SK-N-SH treated with all-trans-retinoic acid at 6 μM for 48 hours (cell line): Measurements from ENCODE around the gene WBP1L.

Source experiments
- ATAC-seq: fragments of 200-7000 bp; cut with Tn5 transposase; 3 replicates; pipeline ENCODE4 v1.9.1; 2020; ENCODE audit warnings: mild to moderate bottlenecking, moderate library complexity
- ARNTL ChIP-seq: fragments of 450-650 bp; formaldehyde crosslinking; IDR thresholded peaks from 2 replicates; pipeline ENCODE4 v1.5.0; 2020; ENCODE audit warnings: low read depth, mild to moderate bottlenecking, moderate library complexity, borderline replicate concordance
- BACH2 ChIP-seq: fragments of 250-450 bp; sonication (Bioruptor Pico); IDR thresholded peaks from 2 replicates; pipeline ENCODE4 v1.9.0; 2021; ENCODE audit warnings: mild to moderate bottlenecking, borderline replicate concordance
- CREB5 ChIP-seq: fragments of 250-450 bp; sonication (Bioruptor Pico); IDR thresholded peaks from 2 replicates; pipeline ENCODE4 v1.5.1; 2020; ENCODE audit warnings: low read depth, mild to moderate bottlenecking, moderate library complexity
- CSDC2 ChIP-seq: fragments of 250-450 bp; sonication (Bioruptor Pico); IDR thresholded peaks from 2 replicates; pipeline ENCODE4 v1.5.0; 2020; ENCODE audit warnings: mild to moderate bottlenecking, moderate library complexity
- CSRNP3 ChIP-seq: fragments of 250-450 bp; sonication (Bioruptor Pico); IDR thresholded peaks from 2 replicates; pipeline ENCODE4 v1.5.1; 2021; ENCODE audit warnings: mild to moderate bottlenecking, moderate library complexity
- ESRRG ChIP-seq: fragments of 250-450 bp; sonication (Bioruptor Pico); IDR thresholded peaks from 2 replicates; pipeline ENCODE4 v1.6.1; 2021; ENCODE audit warnings: mild to moderate bottlenecking
- GLIS3 ChIP-seq: fragments of 250-450 bp; sonication (Bioruptor Pico); IDR thresholded peaks from 2 replicates; pipeline ENCODE4 v1.5.0; 2020; ENCODE audit warnings: mild to moderate bottlenecking, moderate library complexity
- ISL1 ChIP-seq: fragments of 250-450 bp; sonication (Bioruptor Pico); IDR thresholded peaks from 2 replicates; pipeline ENCODE4 v2.1.2; 2022; ENCODE audit warnings: mild to moderate bottlenecking, moderate library complexity
- OSR1 ChIP-seq: fragments of 250-450 bp; sonication (Bioruptor Pico); IDR thresholded peaks from 2 replicates; pipeline ENCODE4 v1.8.0; 2022; ENCODE audit warnings: moderate library complexity, mild to moderate bottlenecking, inconsistent platforms
- PATZ1 ChIP-seq: fragments of 250-450 bp; sonication (Bioruptor Pico); IDR thresholded peaks from 2 replicates; pipeline ENCODE4 v1.8.0; 2020; ENCODE audit warnings: mild to moderate bottlenecking, moderate library complexity, borderline replicate concordance
- POU6F1 ChIP-seq: fragments of 250-450 bp; sonication (Bioruptor Pico); IDR thresholded peaks from 2 replicates; pipeline ENCODE4 v1.8.0; 2021; ENCODE audit warnings: low read depth, mild to moderate bottlenecking, moderate library complexity, borderline replicate concordance
- SNAI2 ChIP-seq: fragments of 250-450 bp; sonication (Bioruptor Pico); IDR thresholded peaks from 2 replicates; pipeline ENCODE4 v1.5.0; 2020; ENCODE audit warnings: mild to moderate bottlenecking, moderate library complexity
- TCF4 ChIP-seq: fragments of 250-450 bp; sonication (Bioruptor Pico); IDR thresholded peaks from 2 replicates; pipeline ENCODE4 v1.8.0; 2021; ENCODE audit warnings: mild to moderate bottlenecking, moderate library complexity, borderline replicate concordance
- TSHZ2 ChIP-seq: fragments of 250-450 bp; sonication (Bioruptor Pico); IDR thresholded peaks from 2 replicates; pipeline ENCODE4 v1.5.0; 2020; ENCODE audit warnings: mild to moderate bottlenecking, moderate library complexity
- ZC3H10 ChIP-seq: fragments of 250-450 bp; sonication (Bioruptor Pico); IDR thresholded peaks from 2 replicates; pipeline ENCODE4 v1.5.1; 2021; ENCODE audit warnings: mild to moderate bottlenecking, moderate library complexity
- ZFP3 ChIP-seq: fragments of 250-450 bp; sonication (Bioruptor Pico); IDR thresholded peaks from 2 replicates; pipeline ENCODE4 v1.5.0; 2020; ENCODE audit warnings: mild to moderate bottlenecking, moderate library complexity
- ZFP30 ChIP-seq: fragments of 450-650 bp; formaldehyde crosslinking; IDR thresholded peaks from 2 replicates; pipeline ENCODE4 v1.5.0; 2022; ENCODE audit warnings: mild to moderate bottlenecking, moderate library complexity
- ZNF565 ChIP-seq: fragments of 450-650 bp; formaldehyde crosslinking; conservative IDR thresholded peaks from 2 replicates; pipeline ENCODE4 v1.5.0; 2020; ENCODE audit warnings: low read depth, mild to moderate bottlenecking, moderate library complexity
- ZNF70 ChIP-seq: fragments of 450-650 bp; formaldehyde crosslinking; IDR thresholded peaks from 2 replicates; pipeline ENCODE4 v1.5.0; 2020; ENCODE audit warnings: mild to moderate bottlenecking, moderate library complexity
- ZNF8 ChIP-seq: fragments of 450-650 bp; formaldehyde crosslinking; IDR thresholded peaks from 2 replicates; pipeline ENCODE4 v1.5.0; 2020; ENCODE audit warnings: mild to moderate bottlenecking, moderate library complexity

The WBP1L gene

GRCh38 chr10:102702742-102703141 is 41.0 kb upstream of the WBP1L start:
- no peak for ATAC-seq
- TF ChIP-seq ARNTL (CRISPR knock-in tag) (no peak), POU6F1 (CRISPR knock-in tag) (no peak), PATZ1 (CRISPR knock-in tag) (no peak), OSR1 (CRISPR knock-in tag) (no peak), BACH2 (no peak), CSDC2 (CRISPR knock-in tag) (no peak), ZNF8 (CRISPR knock-in tag) (no peak), ZC3H10 (no peak), TCF4 (CRISPR knock-in tag) (no peak), GLIS3 (CRISPR knock-in tag) (no peak), CREB5 (no peak), ISL1 (no peak), ZFP30 (CRISPR knock-in tag) (no peak), ZNF565 (CRISPR knock-in tag) (no peak), ZNF70 (no peak), TSHZ2 (CRISPR knock-in tag) (no peak), CSRNP3 (CRISPR knock-in tag) (no peak), ZFP3 (CRISPR knock-in tag) (no peak), SNAI2 (CRISPR knock-in tag) (no peak)

- ATAC-seq = peak; percentile 86
- TF ChIP-seq ESRRG (CRISPR knock-in tag) = no peak
Measured at GRCh38 chr10:102704915-102705314, 38.8 kb upstream of the WBP1L start.

GRCh38 chr10:102705531-102705930 is 38.2 kb upstream of the WBP1L start:
- ATAC-seq = no peak
- no peak for TF ChIP-seq CSRNP3 (CRISPR knock-in tag)

GRCh38 chr10:102710609-102711008 is 33.1 kb upstream of the WBP1L start:
- 0 out of 2 replicates have a peak, but pooled peaks have one; percentile 25 for TF ChIP-seq ISL1
- TF ChIP-seq CSDC2 (CRISPR knock-in tag) = no peak
- no peak for TF ChIP-seq PATZ1 (CRISPR knock-in tag)
- TF ChIP-seq OSR1 (CRISPR knock-in tag) = no peak
- TF ChIP-seq BACH2 = no peak
- TF ChIP-seq ZNF8 (CRISPR knock-in tag) = no peak
- TF ChIP-seq ZNF70 = no peak
- no peak for TF ChIP-seq ZNF565 (CRISPR knock-in tag)
- no peak for TF ChIP-seq GLIS3 (CRISPR knock-in tag)
- ATAC-seq = no peak
